Vagina (tissue), 2 donors: Measurements from ENCODE around the gene TGM1.

Source experiments
- POLR2A ChIP-seq, 2 donors: fragments of 450-650 bp; IDR thresholded peaks; one replicate each; pipeline ENCODE4 v1.6.1; 2017; ENCODE audit warnings: antibody characterized with exemption in 2 of 2, mild to moderate bottlenecking in 2 of 2, moderate library complexity in 2 of 2
- POLR2AphosphoS5 ChIP-seq, 2 donors: sonication (generic); formaldehyde crosslinking; IDR thresholded peaks; one replicate each; pipeline ENCODE4 v1.9.0; 2017; ENCODE audit warnings: antibody characterized with exemption in 2 of 2, mild to moderate bottlenecking in 2 of 2, low read depth in 1 of 2; ENCODE audit not compliant: insufficient read depth in 1 of 2
- TF ChIP-seq, protein P1 (sequence below), 3 experiments: fragments of 450-650 bp in 2 of 3; fragments of 200-600 bp in 1 of 3; sonication (generic) in 1 of 3; IDR thresholded peaks; one replicate each; pipeline ENCODE4 v1.5.1; 2017 to 2019; ENCODE audit warnings: antibody characterized with exemption in 3 of 3, mild to moderate bottlenecking in 2 of 3, moderate library complexity in 2 of 3

GRCh38 chr14:24285351-24285750, 22.4 kb upstream of the TGM1 start:
- TF ChIP-seq, protein P1, sequence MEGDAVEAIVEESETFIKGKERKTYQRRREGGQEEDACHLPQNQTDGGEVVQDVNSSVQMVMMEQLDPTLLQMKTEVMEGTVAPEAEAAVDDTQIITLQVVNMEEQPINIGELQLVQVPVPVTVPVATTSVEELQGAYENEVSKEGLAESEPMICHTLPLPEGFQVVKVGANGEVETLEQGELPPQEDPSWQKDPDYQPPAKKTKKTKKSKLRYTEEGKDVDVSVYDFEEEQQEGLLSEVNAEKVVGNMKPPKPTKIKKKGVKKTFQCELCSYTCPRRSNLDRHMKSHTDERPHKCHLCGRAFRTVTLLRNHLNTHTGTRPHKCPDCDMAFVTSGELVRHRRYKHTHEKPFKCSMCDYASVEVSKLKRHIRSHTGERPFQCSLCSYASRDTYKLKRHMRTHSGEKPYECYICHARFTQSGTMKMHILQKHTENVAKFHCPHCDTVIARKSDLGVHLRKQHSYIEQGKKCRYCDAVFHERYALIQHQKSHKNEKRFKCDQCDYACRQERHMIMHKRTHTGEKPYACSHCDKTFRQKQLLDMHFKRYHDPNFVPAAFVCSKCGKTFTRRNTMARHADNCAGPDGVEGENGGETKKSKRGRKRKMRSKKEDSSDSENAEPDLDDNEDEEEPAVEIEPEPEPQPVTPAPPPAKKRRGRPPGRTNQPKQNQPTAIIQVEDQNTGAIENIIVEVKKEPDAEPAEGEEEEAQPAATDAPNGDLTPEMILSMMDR (IDR thresholded peaks at IDR 0.05) = no peak
- TF ChIP-seq POLR2AphosphoS5 (IDR thresholded peaks at IDR 0.05; ENCODE audit: insufficient read depth in 1 of 2, low read depth in 1 of 2) (no peak), POLR2A (IDR thresholded peaks at IDR 0.05) (no peak)
